Femur (tissue), 1 donor: ENCODE data around the gene ST6GALNAC3.

Experiments
- DNase-seq: peaks from one replicate; pipeline ENCODE4 v3.0.0-alpha.2; 2017

Gene ST6GALNAC3

GRCh38 chr1:76542359-76542758, 467.8 kb downstream of the ST6GALNAC3 start:
- no peak for DNase-seq

DNA sequence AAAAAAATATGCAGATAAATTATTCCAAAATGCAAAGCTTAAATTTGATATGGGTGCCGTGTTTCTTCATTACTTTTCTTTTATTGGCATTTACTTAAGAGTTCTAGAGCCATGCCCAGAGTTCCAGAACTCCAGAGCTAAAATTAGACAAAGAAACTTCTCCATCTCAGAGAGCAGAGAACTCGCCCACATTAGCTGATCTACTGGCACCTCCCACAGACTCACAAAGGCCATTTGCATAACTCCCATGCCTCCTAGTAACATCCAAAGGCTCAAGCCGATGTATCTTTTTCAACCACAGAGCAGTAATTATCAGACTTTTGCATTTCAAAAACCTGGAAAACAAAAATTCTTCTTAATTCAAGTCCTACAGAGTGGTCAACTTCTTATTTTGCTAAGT, 468.9 kb downstream of the ST6GALNAC3 start:
- no peak for DNase-seq

- no peak for DNase-seq
Observed at GRCh38 chr1:76546354-76546933, 471.9 kb downstream of the ST6GALNAC3 start.

DNA sequence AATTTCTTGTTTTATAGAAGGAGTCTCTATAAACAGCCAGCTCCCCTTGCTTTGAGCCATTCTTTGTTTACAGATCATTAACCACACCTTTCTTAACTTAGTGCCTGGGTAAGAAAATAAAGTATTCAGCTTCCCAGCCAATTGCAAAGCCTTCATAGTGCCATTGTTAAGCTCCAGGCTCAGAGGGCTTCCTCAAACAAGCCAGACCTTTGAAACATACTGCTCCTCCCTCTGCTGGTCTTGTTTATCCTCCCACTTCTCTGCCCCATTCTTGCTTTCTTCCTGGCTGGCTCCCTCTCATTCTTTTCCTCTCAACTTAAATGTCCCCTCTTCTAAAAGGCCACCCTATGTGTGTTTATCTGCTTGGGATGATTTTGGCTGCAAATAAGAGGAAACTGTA, 473.4 kb downstream of the ST6GALNAC3 start:
- no peak for DNase-seq

- DNase-seq = no peak
Observed at GRCh38 chr1:76548513-76549100, 474.1 kb downstream of the ST6GALNAC3 start.

GRCh38 chr1:76554283-76554682, 479.7 kb downstream of the ST6GALNAC3 start:
- no peak for DNase-seq

DNA sequence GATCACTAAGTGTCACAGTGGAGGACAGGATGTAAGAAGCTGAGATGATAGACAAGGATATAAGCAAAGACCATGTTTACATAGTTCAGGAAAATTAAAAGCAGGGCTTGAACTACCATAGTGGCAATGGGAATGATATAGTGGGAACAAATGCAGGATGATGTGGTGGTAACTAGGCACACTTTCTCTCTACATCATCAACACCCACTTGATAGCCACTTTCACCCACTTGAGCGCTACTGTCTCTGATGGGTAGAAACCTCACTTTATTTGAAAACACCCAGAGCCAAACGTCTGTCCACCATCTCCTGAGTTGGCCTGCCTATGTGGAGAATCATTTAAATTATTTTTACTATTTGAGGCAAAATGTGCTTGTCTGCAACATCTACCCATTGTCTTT, 487.7 kb downstream of the ST6GALNAC3 start:
- no peak for DNase-seq

GRCh38 chr1:76568573-76569238, 494.2 kb downstream of the ST6GALNAC3 start:
- DNase-seq = no peak

DNA sequence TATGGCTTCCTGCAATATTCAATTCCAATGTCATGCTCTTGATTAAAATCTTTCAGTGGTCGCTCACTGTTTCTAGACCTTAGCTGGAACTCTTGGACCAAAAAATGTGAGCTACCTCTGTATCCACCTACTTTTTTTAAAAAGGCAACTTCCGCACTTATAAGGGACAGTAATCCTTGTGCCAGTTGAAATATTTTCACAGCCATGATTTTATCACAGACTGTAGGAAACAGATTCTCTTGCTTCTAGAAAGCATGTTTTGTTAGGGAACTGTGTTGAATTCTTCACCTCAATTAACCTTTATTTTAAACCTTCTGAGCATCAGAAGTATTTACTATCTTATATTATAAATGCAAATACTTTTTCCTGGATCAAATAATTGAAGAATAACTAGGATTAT, 496.7 kb downstream of the ST6GALNAC3 start:
- no peak for DNase-seq

- no peak for DNase-seq
Observed at GRCh38 chr1:76572229-76572628, 497.7 kb downstream of the ST6GALNAC3 start.

DNA sequence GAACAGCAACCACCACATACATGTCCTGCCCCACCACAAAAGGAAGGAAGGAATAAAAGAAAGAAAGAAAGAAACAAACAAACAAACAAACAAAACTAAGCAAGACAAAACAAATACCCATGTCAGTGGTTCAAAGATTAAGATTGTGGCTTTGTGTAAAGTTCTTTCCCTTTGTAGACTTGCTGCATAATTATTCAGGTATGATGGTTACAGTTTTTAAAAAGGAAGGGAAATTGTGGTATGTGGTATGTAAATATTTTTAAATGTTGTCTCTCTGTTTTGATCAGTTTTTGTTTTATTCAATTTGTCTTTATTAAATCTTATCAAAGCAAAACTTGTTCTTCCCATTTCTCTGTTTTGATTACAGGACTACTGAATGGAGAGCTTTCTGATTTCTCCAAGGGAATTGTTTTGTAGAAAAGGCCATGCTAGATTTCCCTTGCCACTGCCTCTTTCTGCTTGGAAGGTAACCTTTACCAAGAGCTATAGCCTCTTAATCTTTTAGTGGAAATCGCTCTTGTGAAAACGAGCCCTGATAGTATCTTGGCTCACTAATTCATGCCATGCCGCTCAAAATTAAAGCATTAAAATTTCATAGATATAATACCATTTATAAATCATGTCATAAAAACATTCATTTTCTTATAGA, 502.5 kb downstream of the ST6GALNAC3 start:
- no peak for DNase-seq

- no peak for DNase-seq
Observed at GRCh38 chr1:76577525-76578185, 503.1 kb downstream of the ST6GALNAC3 start.

GRCh38 chr1:76580206-76580605, 505.7 kb downstream of the ST6GALNAC3 start:
- DNase-seq = no peak

- no peak for DNase-seq
Observed at GRCh38 chr1:76581712-76582111, 507.2 kb downstream of the ST6GALNAC3 start.

- no peak for DNase-seq
Observed at GRCh38 chr1:76583235-76583868, 508.8 kb downstream of the ST6GALNAC3 start.

DNA sequence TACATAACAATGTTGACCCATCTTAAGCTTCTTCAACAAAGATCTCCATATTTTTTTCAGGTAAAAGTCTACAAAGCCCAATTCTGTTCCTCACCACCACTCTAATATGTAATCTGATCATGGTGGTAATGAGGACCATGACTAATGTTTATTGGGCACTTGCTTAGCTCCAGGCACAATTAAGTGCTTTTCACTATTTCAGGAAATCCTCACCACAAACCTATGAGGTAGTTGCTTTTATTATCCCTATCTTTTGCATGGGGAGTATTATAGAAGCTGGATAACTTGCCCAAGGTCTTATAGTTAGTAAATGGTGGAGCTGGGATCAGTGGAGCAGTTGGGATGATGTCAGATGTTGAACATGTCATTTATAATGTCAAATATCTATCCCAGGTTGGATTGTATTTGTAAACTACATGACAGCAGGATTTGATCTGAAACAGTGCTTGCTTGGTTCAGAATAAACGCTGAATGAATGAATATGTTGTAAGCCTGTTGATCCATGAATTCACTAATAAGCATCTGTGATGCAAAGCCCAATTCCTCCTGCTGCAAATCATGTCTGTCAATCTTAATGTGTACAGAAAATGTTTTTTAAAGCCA, 509.4 kb downstream of the ST6GALNAC3 start:
- no peak for DNase-seq

- DNase-seq = no peak
Observed at GRCh38 chr1:76585980-76586674, 511.6 kb downstream of the ST6GALNAC3 start.

- DNase-seq = no peak
Observed at GRCh38 chr1:76587212-76587611, 512.7 kb downstream of the ST6GALNAC3 start.

DNA sequence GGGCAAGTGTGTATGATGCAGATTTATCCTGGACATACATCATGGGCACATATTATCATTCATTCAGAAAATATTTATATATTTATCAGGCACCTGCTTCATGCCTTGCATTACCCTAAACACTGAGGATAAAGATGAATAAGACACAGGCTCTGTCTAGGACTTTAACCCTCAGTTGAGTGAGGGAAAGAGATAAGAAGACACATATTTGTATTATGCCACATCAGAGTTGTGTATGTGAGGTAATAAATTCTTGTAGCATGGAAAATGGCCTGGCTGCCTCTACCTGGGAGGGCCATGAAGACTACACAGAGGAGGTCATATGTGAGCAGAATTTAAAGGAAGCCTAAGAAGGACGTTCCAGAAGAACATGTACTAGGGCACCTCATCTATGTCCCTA, 516.9 kb downstream of the ST6GALNAC3 start:
- no peak for DNase-seq

- DNase-seq = no peak
Observed at GRCh38 chr1:76591963-76592362, 517.4 kb downstream of the ST6GALNAC3 start.

- DNase-seq = no peak
Observed at GRCh38 chr1:76593141-76593540, 518.6 kb downstream of the ST6GALNAC3 start.

DNA sequence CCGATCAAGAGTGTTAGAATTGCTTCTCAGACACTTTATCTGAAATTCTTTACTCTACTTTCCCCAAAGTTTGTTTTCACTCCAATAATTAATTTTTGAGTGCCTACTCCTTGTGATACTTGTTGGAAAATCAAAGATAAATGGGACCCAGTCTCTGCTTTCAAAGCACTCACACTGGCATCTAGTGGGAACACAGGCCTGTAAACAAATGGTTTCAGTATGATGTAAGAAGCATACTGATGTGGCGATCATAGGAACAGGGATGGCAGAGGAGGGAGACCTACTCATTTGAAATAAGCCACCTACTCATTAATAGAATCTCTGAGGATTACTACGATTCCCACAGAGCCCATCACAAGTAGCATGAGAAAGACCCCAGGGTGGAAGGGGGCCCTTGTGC, 519.1 kb downstream of the ST6GALNAC3 start:
- no peak for DNase-seq
